DND-41 (cell line): Measurements from ENCODE around the gene SSTR3.

ENCODE experiments used
- ATAC-seq: fragments of 200-7000 bp; cut with Tn5 transposase; 3 replicates; pipeline ENCODE4 v1.9.1; 2021; ENCODE audit warnings: low read depth; ENCODE audit not compliant: insufficient read depth
- DNase-seq: peaks from one replicate; pipeline ENCODE4 v3.0.0-alpha.2; 2020
- H2AFZ ChIP-seq: 2 replicates; pipeline ENCODE4 v1.6.0; 2012; ENCODE audit warnings: low read depth, low read length
- H3K27ac ChIP-seq: 2 replicates; pipeline ENCODE4 v1.5.1; 2012; ENCODE audit warnings: low read length, inconsistent platforms
- H3K27me3 ChIP-seq: fragments of 200-600 bp; sonication (generic); 2 replicates; pipeline ENCODE4 v1.6.0; 2012; ENCODE audit warnings: low read length, mild to moderate bottlenecking, inconsistent platforms; ENCODE audit not compliant: insufficient read depth, poor library complexity
- H3K36me3 ChIP-seq: 2 replicates; pipeline ENCODE4 v1.5.1; 2012; ENCODE audit warnings: low read length, inconsistent platforms; ENCODE audit not compliant: insufficient read depth
- H3K4me1 ChIP-seq: 2 replicates; pipeline ENCODE4 v1.5.1; 2012; ENCODE audit warnings: mild to moderate bottlenecking, low read length; ENCODE audit not compliant: insufficient read depth
- H3K4me2 ChIP-seq: 2 replicates; pipeline ENCODE4 v1.6.0; 2012; ENCODE audit warnings: mild to moderate bottlenecking, moderate library complexity, low read length, inconsistent platforms; ENCODE audit not compliant: insufficient read depth
- H3K4me3 ChIP-seq, 2 experiments: fragments of 200-600 bp in 1 of 2; shearing (Covaris generic) in 1 of 2; 2 replicates each; pipeline ENCODE4 v1.5.1; 2012 to 2016; ENCODE audit warnings: inconsistent platforms in 2 of 2, low read length in 2 of 2, mild to moderate bottlenecking in 2 of 2, low read depth in 1 of 2, moderate library complexity in 1 of 2
- H3K79me2 ChIP-seq: 2 replicates; pipeline ENCODE4 v1.6.0; 2012; ENCODE audit warnings: low read length, inconsistent platforms; ENCODE audit not compliant: insufficient read depth
- H3K9ac ChIP-seq: 2 replicates; pipeline ENCODE4 v1.6.0; 2012; ENCODE audit warnings: low read depth, mild to moderate bottlenecking, inconsistent platforms, low read length, moderate library complexity
- H3K9me3 ChIP-seq: 2 replicates; pipeline ENCODE4 v1.5.1; 2012; ENCODE audit warnings: low read length, moderate library complexity, mild to moderate bottlenecking, inconsistent platforms; ENCODE audit not compliant: insufficient read depth, severe bottlenecking
- H4K20me1 ChIP-seq: 2 replicates; pipeline ENCODE4 v1.6.0; 2012; ENCODE audit warnings: low read length; ENCODE audit not compliant: insufficient read depth
- EZH2 ChIP-seq: IDR thresholded peaks from 3 replicates; pipeline ENCODE4 v1.6.1; 2012; ENCODE audit warnings: borderline replicate concordance, low read depth, mild to moderate bottlenecking, moderate library complexity, low read length, inconsistent platforms; ENCODE audit not compliant: severe bottlenecking
- TF ChIP-seq, protein P1 (sequence below): IDR thresholded peaks from 2 replicates; pipeline ENCODE4 v1.5.1; 2012; ENCODE audit warnings: borderline replicate concordance, low read length, moderate library complexity, mild to moderate bottlenecking; ENCODE audit not compliant: poor library complexity, severe bottlenecking; ENCODE audit errors: extremely low read depth

The SSTR3 gene

DNA sequence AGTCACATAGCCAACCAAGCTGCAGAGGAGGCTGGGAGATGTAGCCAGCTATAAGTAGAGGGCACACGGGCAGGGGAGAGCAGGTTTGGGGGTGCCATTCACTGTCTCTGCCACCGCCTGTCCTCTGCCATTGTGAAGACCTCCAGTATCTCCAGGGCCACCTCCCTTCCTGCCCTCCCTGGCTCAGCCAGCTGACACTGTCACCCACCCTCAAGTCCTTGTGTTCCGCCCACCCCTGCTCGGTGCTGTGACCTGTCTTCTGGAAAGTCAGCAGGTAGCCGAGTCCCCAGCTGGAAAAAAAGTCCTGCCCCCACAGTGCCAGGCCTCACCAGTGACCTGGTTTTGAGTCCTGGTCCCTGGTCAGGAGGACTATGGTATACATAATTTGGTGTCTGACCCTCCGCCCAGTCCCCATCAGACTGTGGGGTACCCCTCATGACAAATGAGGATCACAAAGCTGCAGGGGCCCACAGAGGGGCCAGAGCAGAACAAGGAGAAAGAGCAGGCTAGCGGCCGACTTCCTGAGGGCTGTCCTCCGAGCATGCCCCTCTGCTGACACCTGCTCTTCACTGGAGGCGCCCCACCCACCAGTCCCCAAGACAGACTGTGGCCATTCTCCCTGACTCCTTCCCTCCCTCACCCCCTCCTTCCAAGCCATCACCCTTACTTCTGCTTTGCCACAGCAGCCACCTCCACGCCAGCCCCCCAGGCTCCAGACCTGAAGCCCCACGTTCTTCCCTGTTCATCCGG, 55.4 kb downstream of the SSTR3 start:
- no peaks in the 10 kb centered on the region for H4K20me1 ChIP-seq
- H2AFZ ChIP-seq = no peak overlapping the region
- H3K79me2 ChIP-seq = no peaks in the 10 kb centered on the region
- no peaks in the 10 kb centered on the region for H3K27me3 ChIP-seq
- no peak overlapping the region for H3K4me3 ChIP-seq
- no peaks in the 10 kb centered on the region for H3K36me3 ChIP-seq
- H3K4me2 ChIP-seq = no peak overlapping the region
- no peaks in the 10 kb centered on the region for H3K4me1 ChIP-seq
- no peak overlapping the region for H3K9ac ChIP-seq
- ATAC-seq (no peak), DNase-seq (no peak)
- no peak overlapping the region for H3K27ac ChIP-seq
- H3K9me3 ChIP-seq = peaks cover 4% of the 10 kb centered on the region
- TF ChIP-seq, protein P1, sequence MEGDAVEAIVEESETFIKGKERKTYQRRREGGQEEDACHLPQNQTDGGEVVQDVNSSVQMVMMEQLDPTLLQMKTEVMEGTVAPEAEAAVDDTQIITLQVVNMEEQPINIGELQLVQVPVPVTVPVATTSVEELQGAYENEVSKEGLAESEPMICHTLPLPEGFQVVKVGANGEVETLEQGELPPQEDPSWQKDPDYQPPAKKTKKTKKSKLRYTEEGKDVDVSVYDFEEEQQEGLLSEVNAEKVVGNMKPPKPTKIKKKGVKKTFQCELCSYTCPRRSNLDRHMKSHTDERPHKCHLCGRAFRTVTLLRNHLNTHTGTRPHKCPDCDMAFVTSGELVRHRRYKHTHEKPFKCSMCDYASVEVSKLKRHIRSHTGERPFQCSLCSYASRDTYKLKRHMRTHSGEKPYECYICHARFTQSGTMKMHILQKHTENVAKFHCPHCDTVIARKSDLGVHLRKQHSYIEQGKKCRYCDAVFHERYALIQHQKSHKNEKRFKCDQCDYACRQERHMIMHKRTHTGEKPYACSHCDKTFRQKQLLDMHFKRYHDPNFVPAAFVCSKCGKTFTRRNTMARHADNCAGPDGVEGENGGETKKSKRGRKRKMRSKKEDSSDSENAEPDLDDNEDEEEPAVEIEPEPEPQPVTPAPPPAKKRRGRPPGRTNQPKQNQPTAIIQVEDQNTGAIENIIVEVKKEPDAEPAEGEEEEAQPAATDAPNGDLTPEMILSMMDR = no peak
- TF ChIP-seq EZH2 = no peak

DNA sequence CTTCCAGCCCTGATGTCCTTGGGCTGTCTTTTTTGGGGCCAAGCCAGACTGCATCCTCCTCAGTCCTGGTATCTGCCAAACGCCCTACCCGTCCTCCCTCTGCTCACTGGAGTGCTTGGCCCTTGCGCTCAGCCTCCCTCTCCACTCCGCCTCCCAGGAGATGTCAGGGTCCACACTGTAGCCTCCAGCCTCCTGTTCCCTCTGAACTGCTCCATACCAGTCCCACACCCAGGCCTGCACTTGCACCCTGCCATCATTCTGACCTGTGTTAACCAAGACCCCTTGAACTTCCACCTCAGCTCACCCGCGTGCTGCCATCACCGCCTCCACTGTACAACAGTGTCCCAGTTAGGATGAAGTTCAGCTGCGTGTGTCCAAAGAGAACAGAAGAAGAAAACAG, 56.3 kb downstream of the SSTR3 start:
- H4K20me1 ChIP-seq = no peaks in the 10 kb centered on the region
- H2AFZ ChIP-seq = no peak overlapping the region
- H3K9me3 ChIP-seq = no peaks in the 10 kb centered on the region

DNA sequence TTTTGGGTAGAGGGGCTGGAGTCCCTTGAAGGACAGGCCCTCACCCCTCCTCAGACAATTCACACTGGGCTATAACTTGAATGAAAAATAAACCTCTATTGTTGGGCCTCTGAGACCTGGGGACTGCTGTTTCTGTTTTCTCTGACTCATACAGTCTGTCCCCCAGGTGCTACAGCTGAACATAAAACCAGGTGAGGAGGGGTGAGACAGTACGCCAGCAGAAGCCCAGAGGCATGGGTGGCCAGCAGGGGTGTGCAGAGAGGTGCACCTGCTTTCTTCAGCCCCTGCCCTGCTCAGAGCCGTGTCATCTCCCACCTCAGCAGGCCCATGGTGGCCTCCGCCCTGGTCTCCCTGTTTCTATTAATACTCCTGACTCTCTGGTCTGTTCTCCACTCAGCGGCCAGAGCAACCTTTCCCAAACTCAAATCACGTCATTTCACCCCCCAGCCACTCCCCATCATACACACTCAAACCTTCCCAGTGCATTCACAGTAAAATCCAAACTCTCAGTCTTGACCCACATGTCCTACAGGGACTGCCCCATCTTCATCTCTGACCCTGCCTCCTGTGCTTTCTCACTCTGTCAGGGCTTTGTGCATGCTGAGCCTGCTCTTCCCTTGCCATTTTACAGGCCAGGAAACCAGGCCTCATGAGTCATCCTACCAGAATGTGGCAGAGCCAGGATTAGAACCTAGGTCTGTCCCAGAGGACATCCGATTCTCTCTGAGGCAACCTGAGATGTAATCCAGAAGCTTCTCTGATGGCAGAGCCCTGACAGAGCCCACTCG, 57.2 kb downstream of the SSTR3 start:
- Histone ChIP-seq H4K20me1 (no peaks in the 10 kb centered on the region), H3K27me3 (no peaks in the 10 kb centered on the region), H3K9ac (no peak overlapping the region), H3K27ac (no peak overlapping the region), H3K9me3 (no peaks in the 10 kb centered on the region), H3K36me3 (no peaks in the 10 kb centered on the region), H3K79me2 (no peaks in the 10 kb centered on the region), H3K4me1 (peaks cover 2% of the 10 kb centered on the region), H2AFZ (no peak overlapping the region), H3K4me2 (no peak overlapping the region), H3K4me3 (no peak overlapping the region)
- ATAC-seq (no peak), DNase-seq (no peak)
- no peak for TF ChIP-seq EZH2
- TF ChIP-seq, protein P1 = no peak

More for the DNA sequence above, 56.3 kb downstream of the SSTR3 start:
- Histone ChIP-seq H3K9ac (no peak overlapping the region), H3K36me3 (no peaks in the 10 kb centered on the region), H3K4me3 (no peak overlapping the region), H3K27ac (no peak overlapping the region), H3K79me2 (no peaks in the 10 kb centered on the region), H3K27me3 (no peaks in the 10 kb centered on the region), H3K4me1 (no peaks in the 10 kb centered on the region), H3K4me2 (no peak overlapping the region)
- TF ChIP-seq, protein P1 = no peak
- TF ChIP-seq EZH2 = no peak
- DNase-seq (no peak), ATAC-seq (no peak)
